SK-N-SH treated with all-trans-retinoic acid at 6 μM for 48 hours (cell line): ENCODE results near the gene OR2W3.
"Not testable (repeated sequence)": the region's sequence is repeated elsewhere in the genome, so short reads cannot be mapped to it uniquely, and the experiment has no call there.

Experiments
- ARNTL ChIP-seq: fragments of 450-650 bp; formaldehyde crosslinking; IDR thresholded peaks from 2 replicates; pipeline ENCODE4 v1.5.0; 2020; ENCODE audit warnings: low read depth, mild to moderate bottlenecking, moderate library complexity, borderline replicate concordance
- CSDC2 ChIP-seq: fragments of 250-450 bp; sonication (Bioruptor Pico); IDR thresholded peaks from 2 replicates; pipeline ENCODE4 v1.5.0; 2020; ENCODE audit warnings: mild to moderate bottlenecking, moderate library complexity
- PATZ1 ChIP-seq: fragments of 250-450 bp; sonication (Bioruptor Pico); IDR thresholded peaks from 2 replicates; pipeline ENCODE4 v1.8.0; 2020; ENCODE audit warnings: mild to moderate bottlenecking, moderate library complexity, borderline replicate concordance
- POU6F1 ChIP-seq: fragments of 250-450 bp; sonication (Bioruptor Pico); IDR thresholded peaks from 2 replicates; pipeline ENCODE4 v1.8.0; 2021; ENCODE audit warnings: low read depth, mild to moderate bottlenecking, moderate library complexity, borderline replicate concordance
- TCF4 ChIP-seq: fragments of 250-450 bp; sonication (Bioruptor Pico); IDR thresholded peaks from 2 replicates; pipeline ENCODE4 v1.8.0; 2021; ENCODE audit warnings: mild to moderate bottlenecking, moderate library complexity, borderline replicate concordance
- TOX ChIP-seq: fragments of 250-450 bp; sonication (Bioruptor Pico); IDR thresholded peaks from 2 replicates; pipeline ENCODE4 v1.8.0; 2021; ENCODE audit warnings: mild to moderate bottlenecking, moderate library complexity, borderline replicate concordance
- TSHZ2 ChIP-seq: fragments of 250-450 bp; sonication (Bioruptor Pico); IDR thresholded peaks from 2 replicates; pipeline ENCODE4 v1.5.0; 2020; ENCODE audit warnings: mild to moderate bottlenecking, moderate library complexity

GRCh38 chr1:247936965-247937734, 41.8 kb downstream of the OR2W3 start:
- TF ChIP-seq POU6F1 (CRISPR knock-in tag); TOX; TSHZ2 (CRISPR knock-in tag); CSDC2 (CRISPR knock-in tag); PATZ1 (CRISPR knock-in tag); TCF4 (CRISPR knock-in tag); ARNTL (CRISPR knock-in tag): not testable (repeated sequence)
